WERI-Rb-1 (cell line): Measurements from ENCODE around the gene SYTL1.

Experiments
- DNase-seq: peaks from one replicate; pipeline ENCODE4 v3.0.0-alpha.2; 2020
- H3K27ac ChIP-seq: fragments of 250-450 bp; sonication (Bioruptor Pico); 2 replicates; pipeline ENCODE4 v1.5.1; 2020; ENCODE audit warnings: mild to moderate bottlenecking, moderate library complexity
- H3K27me3 ChIP-seq: fragments of 250-450 bp; sonication (Bioruptor Pico); 2 replicates; pipeline ENCODE4 v1.5.1; 2021; ENCODE audit warnings: mild to moderate bottlenecking, low read depth, moderate library complexity; ENCODE audit not compliant: insufficient read depth, severe bottlenecking
- H3K36me3 ChIP-seq: fragments of 250-450 bp; sonication (Bioruptor Pico); 2 replicates; pipeline ENCODE4 v1.5.1; 2020; ENCODE audit warnings: mild to moderate bottlenecking, moderate library complexity
- H3K4me3 ChIP-seq: 2 replicates; pipeline ENCODE4 v1.5.1; 2011; ENCODE audit warnings: low read depth, mild to moderate bottlenecking, control low read depth, low read length
- H3K9me3 ChIP-seq: fragments of 250-450 bp; sonication (Bioruptor Pico); 2 replicates; pipeline ENCODE4 v1.5.1; 2021; ENCODE audit warnings: mild to moderate bottlenecking, moderate library complexity; ENCODE audit not compliant: severe bottlenecking
- TF ChIP-seq, protein P1 (sequence below): IDR thresholded peaks from 2 replicates; pipeline ENCODE4 v1.5.1; 2011; ENCODE audit warnings: low read depth, mild to moderate bottlenecking, control low read depth, inconsistent platforms, low read length

SYTL1 gene

DNA sequence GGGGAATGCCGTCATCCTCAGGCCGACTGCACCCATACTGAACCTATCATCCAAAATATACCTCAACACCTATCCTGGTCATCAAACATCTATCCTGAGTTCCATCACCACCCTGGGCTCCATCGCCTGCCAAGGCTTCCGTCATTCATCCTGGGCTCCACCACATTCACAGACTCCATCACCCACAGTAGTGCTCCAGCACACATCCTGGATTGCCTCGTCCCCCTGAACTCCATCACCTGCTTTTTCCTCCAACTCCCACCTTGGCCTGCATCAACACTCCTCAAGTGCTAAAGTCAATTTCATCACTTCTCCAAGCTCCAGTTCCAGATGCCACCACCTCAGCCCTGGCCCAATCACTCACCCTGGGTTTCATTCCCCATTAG is 17.1 kb downstream of the SYTL1 start:
- TF ChIP-seq, protein P1, sequence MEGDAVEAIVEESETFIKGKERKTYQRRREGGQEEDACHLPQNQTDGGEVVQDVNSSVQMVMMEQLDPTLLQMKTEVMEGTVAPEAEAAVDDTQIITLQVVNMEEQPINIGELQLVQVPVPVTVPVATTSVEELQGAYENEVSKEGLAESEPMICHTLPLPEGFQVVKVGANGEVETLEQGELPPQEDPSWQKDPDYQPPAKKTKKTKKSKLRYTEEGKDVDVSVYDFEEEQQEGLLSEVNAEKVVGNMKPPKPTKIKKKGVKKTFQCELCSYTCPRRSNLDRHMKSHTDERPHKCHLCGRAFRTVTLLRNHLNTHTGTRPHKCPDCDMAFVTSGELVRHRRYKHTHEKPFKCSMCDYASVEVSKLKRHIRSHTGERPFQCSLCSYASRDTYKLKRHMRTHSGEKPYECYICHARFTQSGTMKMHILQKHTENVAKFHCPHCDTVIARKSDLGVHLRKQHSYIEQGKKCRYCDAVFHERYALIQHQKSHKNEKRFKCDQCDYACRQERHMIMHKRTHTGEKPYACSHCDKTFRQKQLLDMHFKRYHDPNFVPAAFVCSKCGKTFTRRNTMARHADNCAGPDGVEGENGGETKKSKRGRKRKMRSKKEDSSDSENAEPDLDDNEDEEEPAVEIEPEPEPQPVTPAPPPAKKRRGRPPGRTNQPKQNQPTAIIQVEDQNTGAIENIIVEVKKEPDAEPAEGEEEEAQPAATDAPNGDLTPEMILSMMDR: no peak

DNA sequence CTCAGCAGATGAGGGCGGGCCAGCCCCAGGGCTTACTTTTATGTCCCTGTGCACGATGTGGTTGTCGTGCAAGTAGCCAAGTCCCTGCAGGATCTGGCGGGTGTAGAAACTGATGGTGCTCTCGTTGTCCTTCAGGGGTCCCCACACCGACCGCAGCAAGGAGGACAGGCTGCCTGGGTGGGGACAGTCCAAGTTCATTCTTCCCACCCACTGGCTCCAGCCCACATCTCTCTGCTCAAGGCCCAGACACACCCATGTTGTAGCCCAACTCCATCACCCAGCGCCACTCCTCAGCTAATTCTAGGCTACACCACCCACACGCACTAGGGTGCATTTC is 18.0 kb downstream of the SYTL1 start:
- no peaks in the 10 kb centered on the region for H3K9me3 ChIP-seq
- no peak for DNase-seq
- H3K36me3 ChIP-seq: 0 out of 2 replicates have a peak, but pooled peaks cover 9% of the 10 kb centered on the region
- TF ChIP-seq, protein P1: no peak
- H3K27me3 ChIP-seq: no peaks in the 10 kb centered on the region
- no peak overlapping the region for H3K27ac ChIP-seq
- H3K4me3 ChIP-seq: no peak overlapping the region

More for the DNA sequence above, 17.1 kb downstream of the SYTL1 start:
- Histone ChIP-seq H3K9me3 (no peaks in the 10 kb centered on the region), H3K27ac (no peak overlapping the region), H3K27me3 (no peaks in the 10 kb centered on the region), H3K4me3 (no peak overlapping the region), H3K36me3 (0 out of 2 replicates have a peak, but pooled peaks cover 6% of the 10 kb centered on the region)
- DNase-seq: no peak

DNA sequence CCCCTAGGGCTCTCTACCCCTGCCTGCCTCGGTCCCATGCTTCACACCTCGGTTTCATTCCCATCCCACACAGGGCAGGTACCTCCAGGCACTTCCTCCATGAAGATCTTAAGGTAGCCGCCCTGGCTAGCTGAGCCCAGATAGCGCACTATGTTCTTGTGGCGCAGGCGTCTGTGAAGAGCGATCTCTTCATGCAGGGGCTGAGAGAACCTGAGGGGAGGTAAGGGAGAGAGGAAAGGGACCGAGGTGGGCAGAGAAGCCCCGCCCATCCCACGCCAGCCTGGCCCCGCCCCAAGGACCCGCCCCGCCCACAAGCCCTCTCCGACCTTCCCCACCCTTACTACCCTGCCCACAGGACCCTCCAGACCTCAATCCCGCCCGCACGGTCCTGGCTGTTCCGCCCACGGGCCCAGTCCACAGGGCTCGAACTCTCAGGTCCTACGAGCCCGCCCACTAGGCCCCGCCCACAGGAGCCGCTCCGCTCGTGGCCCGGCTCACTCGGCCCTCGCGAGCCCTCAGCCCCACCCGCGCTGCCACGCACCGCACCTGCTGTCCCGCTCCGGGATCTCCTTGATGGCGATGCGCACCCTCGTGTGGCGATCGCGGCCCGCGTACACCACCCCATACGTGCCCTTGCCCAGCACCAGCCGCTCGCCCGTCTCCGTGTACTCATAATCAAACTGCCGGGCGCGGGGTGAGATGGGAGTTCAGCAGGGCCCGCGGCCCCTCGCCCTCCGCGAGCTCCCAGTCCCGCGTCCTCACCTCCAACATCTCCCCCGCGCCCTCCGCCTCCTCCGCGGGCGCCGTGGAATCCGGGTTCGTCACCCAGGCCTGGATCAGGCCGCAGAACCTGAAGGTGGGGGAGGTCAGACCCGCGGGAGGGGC is 18.6 kb downstream of the SYTL1 start:
- Histone ChIP-seq H3K4me3 (no peak overlapping the region), H3K27ac (no peak overlapping the region), H3K27me3 (no peaks in the 10 kb centered on the region), H3K36me3 (0 out of 2 replicates have a peak, but pooled peaks cover 5% of the 10 kb centered on the region), H3K9me3 (no peaks in the 10 kb centered on the region)
- DNase-seq: no peak
- TF ChIP-seq, protein P1: no peak

DNA sequence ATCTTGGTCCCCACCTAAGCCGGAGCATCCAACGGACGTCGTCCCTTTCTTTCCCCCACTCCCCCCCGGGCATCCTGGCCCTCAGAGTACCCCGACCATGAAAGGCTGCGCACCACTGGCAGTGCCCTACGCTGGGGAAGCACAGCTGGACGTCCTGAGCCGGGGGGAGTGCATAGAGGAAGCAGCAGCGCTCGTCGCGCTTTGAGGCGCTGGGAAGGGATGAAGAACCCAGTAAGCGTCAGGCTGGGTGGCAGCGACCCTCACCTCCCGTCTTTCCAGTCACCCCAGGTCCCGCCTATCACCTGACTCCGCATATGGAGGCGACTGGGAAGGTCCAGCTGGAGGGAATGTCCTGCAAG is 19.2 kb downstream of the SYTL1 start:
- TF ChIP-seq, protein P1: no peak
- no peak for DNase-seq
- no peak overlapping the region for H3K4me3 ChIP-seq

DNA sequence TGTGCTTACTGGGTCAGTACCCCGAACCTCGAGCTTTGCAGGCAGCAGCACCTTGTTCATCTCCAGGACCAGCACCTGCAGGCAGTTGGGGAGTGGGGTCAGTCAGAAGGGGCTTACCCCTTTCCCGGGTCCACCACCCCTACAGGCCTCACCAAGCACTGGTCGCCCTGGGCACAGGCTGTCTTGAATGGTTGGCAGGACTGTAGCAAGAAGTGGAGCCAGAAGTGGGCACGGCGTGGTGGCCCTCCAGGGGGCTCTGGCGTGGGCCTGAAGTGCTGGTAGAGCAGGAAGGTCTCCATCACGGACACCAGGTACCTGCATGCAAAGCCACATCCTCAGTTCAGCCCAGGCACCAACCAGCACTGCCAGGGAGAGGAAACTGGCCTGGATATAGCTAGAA is 19.7 kb downstream of the SYTL1 start:
- H3K9me3 ChIP-seq: no peaks in the 10 kb centered on the region
- no peak for DNase-seq
- H3K36me3 ChIP-seq: 0 out of 2 replicates have a peak, but pooled peaks cover 3% of the 10 kb centered on the region
- no peak overlapping the region for H3K27ac ChIP-seq
- TF ChIP-seq, protein P1: no peak
- H3K27me3 ChIP-seq: no peaks in the 10 kb centered on the region
- no peak overlapping the region for H3K4me3 ChIP-seq

More for the DNA sequence above, 19.2 kb downstream of the SYTL1 start:
- Histone ChIP-seq H3K27ac (no peak overlapping the region), H3K36me3 (0 out of 2 replicates have a peak, but pooled peaks cover 3% of the 10 kb centered on the region), H3K27me3 (no peaks in the 10 kb centered on the region), H3K9me3 (no peaks in the 10 kb centered on the region)
